Measurements from ENCODE around the gene FOXK1.

FOXK1 gene

GRCh38 chr7:4725014-4725849 lies 43.1 kb downstream of the FOXK1 start:
- peak; percentile 54 for DNase-seq

- DNase-seq: no peak
Measured at GRCh38 chr7:4725850-4726450, 43.9 kb downstream of the FOXK1 start.

- peak; percentile 33 for DNase-seq
Measured at GRCh38 chr7:4726566-4726965, 44.5 kb downstream of the FOXK1 start.

- DNase-seq: no peak
Measured at GRCh38 chr7:4727914-4728705, 46.0 kb downstream of the FOXK1 start.

GRCh38 chr7:4729266-4729665 lies 47.2 kb downstream of the FOXK1 start:
- DNase-seq: no peak

GRCh38 chr7:4730276-4730675 lies 48.2 kb downstream of the FOXK1 start:
- no peak for DNase-seq

- no peak for DNase-seq
Measured at GRCh38 chr7:4730971-4731370, 48.9 kb downstream of the FOXK1 start.

GRCh38 chr7:4731803-4732202 lies 49.7 kb downstream of the FOXK1 start:
- no peak for DNase-seq

- DNase-seq: no peak
Measured at GRCh38 chr7:4733936-4734528, 51.9 kb downstream of the FOXK1 start.

GRCh38 chr7:4734587-4735345 lies 52.7 kb downstream of the FOXK1 start:
- no peak for DNase-seq

GRCh38 chr7:4737300-4737699 lies 55.2 kb downstream of the FOXK1 start:
- DNase-seq: no peak

GRCh38 chr7:4738711-4739527 lies 56.8 kb downstream of the FOXK1 start:
- DNase-seq: peak; percentile 54

- peak; percentile 60 for DNase-seq
Measured at GRCh38 chr7:4739528-4739992, 57.5 kb downstream of the FOXK1 start.

GRCh38 chr7:4740796-4741195 lies 58.7 kb downstream of the FOXK1 start:
- DNase-seq: no peak

GRCh38 chr7:4742051-4742573 lies 60.0 kb downstream of the FOXK1 start:
- DNase-seq: no peak

GRCh38 chr7:4742852-4743251 lies 60.8 kb downstream of the FOXK1 start:
- DNase-seq: no peak

- DNase-seq: peak; percentile 71
Measured at GRCh38 chr7:4744391-4745264, 62.5 kb downstream of the FOXK1 start.

- no peak for DNase-seq
Measured at GRCh38 chr7:4745265-4745919, 63.3 kb downstream of the FOXK1 start.
